SK-MEL-5 (cell line): ENCODE results near the gene USP17L30. TPM values are rescaled to one million over a fixed set of nuclear protein-coding genes. Genes with fewer than 3 reads are reported as not detected.

ENCODE experiments used
- small RNA-seq, 2 experiments: library from RNA; depleted of rRNA; stranded (forward); fragments of <200 nt; gene quantifications; one replicate each; pipeline ENCODE3, GENCODE V24; 2014
- total RNA-seq: library from RNA; depleted of rRNA; stranded (reverse); fragments of >200 nt; shearing (Covaris generic); gene quantifications from 2 replicates; pipeline ENCODE4 v1.2.3, GENCODE V29; 2014; rRNA removed

USP17L30 gene
- total RNA-seq, 1 experiment from 2014 or later: not detected

Small RNAs within 50 kb of the gene (small RNA-seq; reads per million reads assigned to genes)
- gene RNA5SP153: 0 reads per million in 2 experiments

Other genes with a start within 250 kb of the USP17L30 start
- gene FAM90A26, start 192.7 kb upstream of the USP17L30 start, total RNA-seq: not detected in 2 replicates
- gene USP17L10, start 152.5 kb upstream of the USP17L30 start, total RNA-seq: not detected in 2 replicates
- gene USP17L11, start 147.7 kb upstream of the USP17L30 start, total RNA-seq: not detected in 2 replicates
- gene USP17L12, start 143.0 kb upstream of the USP17L30 start, total RNA-seq: not detected in 2 replicates
- gene USP17L13, start 138.2 kb upstream of the USP17L30 start, total RNA-seq: not detected in 2 replicates
- not detected in 2 replicates for gene USP17L15, start 128.7 kb upstream of the USP17L30 start, total RNA-seq
- not detected in 2 replicates for gene USP17L17, start 119.2 kb upstream of the USP17L30 start, total RNA-seq
- not detected in 2 replicates for gene USP17L18, start 114.5 kb upstream of the USP17L30 start, total RNA-seq
- gene USP17L19, start 109.8 kb upstream of the USP17L30 start, total RNA-seq: not detected in 2 replicates
- not detected in 2 replicates for gene USP17L20, start 105.0 kb upstream of the USP17L30 start, total RNA-seq
- not detected in 2 replicates for gene USP17L21, start 100.3 kb upstream of the USP17L30 start, total RNA-seq
- not detected in 2 replicates for gene USP17L22, start 95.5 kb upstream of the USP17L30 start, total RNA-seq
- not detected in 2 replicates for gene USP17L24, start 38.0 kb upstream of the USP17L30 start, total RNA-seq
- gene USP17L25, start 33.2 kb upstream of the USP17L30 start, total RNA-seq: not detected in 2 replicates
- not detected in 2 replicates for gene USP17L26, start 28.5 kb upstream of the USP17L30 start, total RNA-seq
- not detected in 2 replicates for gene USP17L5, start 23.7 kb upstream of the USP17L30 start, total RNA-seq
- gene USP17L27, start 19.0 kb upstream of the USP17L30 start, total RNA-seq: not detected in 2 replicates
- gene USP17L28, start 14.2 kb upstream of the USP17L30 start, total RNA-seq: not detected in 2 replicates
- not detected in 2 replicates for gene USP17L29, start 9.5 kb upstream of the USP17L30 start, total RNA-seq
- not detected in 2 replicates for gene DEFB131A, start 81.3 kb downstream of the USP17L30 start, total RNA-seq